Activated CD4-positive, alpha-beta T cell treated with anti-CD3 and anti-CD28 coated beads, Interleukin-2, amount 50 U/mL, for 24 hours (primary cell): ENCODE data around the gene SLC6A2.

Experiments used
- DNase-seq, 2 donors: peaks; one replicate each; pipeline ENCODE4 v3.0.0-alpha.2; 2020; ENCODE audit warnings: low read depth in 1 of 2, low spot score in 1 of 2

Gene SLC6A2

GRCh38 chr16:55647343-55647742 lies 8.4 kb upstream of the SLC6A2 start:
- no peak for DNase-seq

- DNase-seq = no peak
Measured at GRCh38 chr16:55647798-55648197, 8.0 kb upstream of the SLC6A2 start.

GRCh38 chr16:55651841-55652824 lies 3.7 kb upstream of the SLC6A2 start:
- DNase-seq = no peak

GRCh38 chr16:55653106-55653505 lies 2.7 kb upstream of the SLC6A2 start:
- DNase-seq = no peak

GRCh38 chr16:55655381-55655896 lies 349 bp upstream of the SLC6A2 start:
- no peak for DNase-seq

GRCh38 chr16:55656691-55657092 lies 904 bp downstream of the SLC6A2 start:
- DNase-seq = no peak

GRCh38 chr16:55657616-55658015 lies 1.8 kb downstream of the SLC6A2 start:
- DNase-seq = no peak

- no peak for DNase-seq
Measured at GRCh38 chr16:55658898-55659420, 3.2 kb downstream of the SLC6A2 start.

GRCh38 chr16:55660026-55660425 lies 4.2 kb downstream of the SLC6A2 start:
- no peak for DNase-seq

- no peak for DNase-seq
Measured at GRCh38 chr16:55660828-55661227, 5.0 kb downstream of the SLC6A2 start.

GRCh38 chr16:55661941-55662643 lies 6.3 kb downstream of the SLC6A2 start:
- no peak for DNase-seq

GRCh38 chr16:55662644-55663031 lies 6.8 kb downstream of the SLC6A2 start:
- no peak for DNase-seq

GRCh38 chr16:55663225-55663624 lies 7.4 kb downstream of the SLC6A2 start:
- DNase-seq = no peak

GRCh38 chr16:55663765-55664677 lies 8.2 kb downstream of the SLC6A2 start:
- DNase-seq = no peak

- no peak for DNase-seq
Measured at GRCh38 chr16:55664786-55665407, 9.1 kb downstream of the SLC6A2 start.

GRCh38 chr16:55665511-55665910 lies 9.7 kb downstream of the SLC6A2 start:
- DNase-seq = no peak

- no peak for DNase-seq
Measured at GRCh38 chr16:55666012-55666411, 10.2 kb downstream of the SLC6A2 start.

GRCh38 chr16:55667753-55668152 lies 12.0 kb downstream of the SLC6A2 start:
- no peak for DNase-seq

- DNase-seq = no peak
Measured at GRCh38 chr16:55668340-55669281, 12.8 kb downstream of the SLC6A2 start.
